GF-D8 (cell line): ENCODE data around the gene PDLIM7.

ENCODE experiments used
- DNase-seq: peaks from one replicate; lab custom pipeline; 2025; lab: John Stamatoyannopoulos, UW

PDLIM7 gene

GRCh38 chr5:177456976-177457851, 40.2 kb downstream of the PDLIM7 start:
- DNase-seq = peak; percentile 50

GRCh38 chr5:177456591-177456964, 40.8 kb downstream of the PDLIM7 start:
- DNase-seq = no peak

- peak; percentile 50 for DNase-seq
These were observed 41.5 kb downstream of the PDLIM7 start for GRCh38 chr5:177455661-177456590.

- DNase-seq = peak; percentile 26
These were observed 42.3 kb downstream of the PDLIM7 start for GRCh38 chr5:177455036-177455660.

- DNase-seq = peak; percentile 64
These were observed 42.9 kb downstream of the PDLIM7 start for GRCh38 chr5:177454397-177455035.

GRCh38 chr5:177453852-177454396, 43.5 kb downstream of the PDLIM7 start:
- no peak for DNase-seq

GRCh38 chr5:177452688-177453638, 44.4 kb downstream of the PDLIM7 start:
- DNase-seq = no peak

- no peak for DNase-seq
These were observed 46.6 kb downstream of the PDLIM7 start for GRCh38 chr5:177450667-177451424.

GRCh38 chr5:177449140-177450061, 48.0 kb downstream of the PDLIM7 start:
- DNase-seq = no peak

- DNase-seq = no peak
These were observed 49.0 kb downstream of the PDLIM7 start for GRCh38 chr5:177448244-177448950.

GRCh38 chr5:177447611-177448243, 49.7 kb downstream of the PDLIM7 start:
- DNase-seq = peak; percentile 17

GRCh38 chr5:177447066-177447610, 50.3 kb downstream of the PDLIM7 start:
- DNase-seq = peak; percentile 15

GRCh38 chr5:177446200-177447065, 51.0 kb downstream of the PDLIM7 start, which contains the start of gene PRR7:
Gene PRR7 (plus strand): TSS chr5:177446814. CDS start chr5:177455068, 8,254 bp downstream.
- DNase-seq = peak; percentile 40

- DNase-seq = no peak
These were observed 51.5 kb downstream of the PDLIM7 start for GRCh38 chr5:177445917-177446199.

- DNase-seq = no peak
These were observed 52.1 kb downstream of the PDLIM7 start for GRCh38 chr5:177445052-177445916.
